Prostate gland (tissue), 2 donors: ENCODE results near the gene CTR9. TPM values are rescaled to one million over a fixed set of nuclear protein-coding genes. Genes with fewer than 3 reads are reported as not detected.

Experiments used
- DNase-seq: peaks from one replicate; pipeline ENCODE4 v3.0.0-alpha.2; 2019; ENCODE audit warnings: low spot score
- H3K27ac ChIP-seq, 2 donors: fragments of 200-600 bp; sonication (generic); 2 replicates each; pipeline ENCODE4 v1.5.1; 2017 to 2019
- H3K27me3 ChIP-seq: fragments of 200-600 bp; sonication (generic); replicated peaks from 2 replicates; pipeline ENCODE4 v1.5.1; 2019; ENCODE audit not compliant: insufficient read depth
- H3K36me3 ChIP-seq, 2 donors: fragments of 200-600 bp; sonication (generic); 1 replicate in 1 of 2; 2 replicates in 1 of 2; pipeline versions ENCODE4 v1.5.1 to v1.8.1; 2017 to 2019
- H3K4me1 ChIP-seq: fragments of 200-600 bp; sonication (generic); replicated peaks from 2 replicates; pipeline ENCODE4 v1.5.1; 2019
- H3K4me3 ChIP-seq, 2 donors: fragments of 200-600 bp; sonication (generic); 2 replicates each; pipeline ENCODE4 v1.5.1; 2017 to 2019
- H3K9me3 ChIP-seq: fragments of 200-600 bp; sonication (generic); 2 replicates; pipeline ENCODE4 v1.5.1; 2017
- POLR2A ChIP-seq: fragments of 450-650 bp; IDR thresholded peaks from one replicate; pipeline ENCODE4 v1.6.1; 2016; ENCODE audit warnings: antibody characterized with exemption, mild to moderate bottlenecking
- POLR2AphosphoS5 ChIP-seq: sonication (generic); formaldehyde crosslinking; IDR thresholded peaks from one replicate; pipeline ENCODE4 v1.6.1; 2017; ENCODE audit warnings: antibody characterized with exemption
- WGBS: methylation state at CpG from one replicate; pipeline ENCODE4 v1.1.5; 2018; 5-methylcytosine and 5-hydroxymethylcytosine counted together
- intact Hi-C: fragments of 100-400 bp; cut with DNase I; formaldehyde crosslinking; loops from one replicate; pipeline ENCODE4 v1.14.2; 2022
- total RNA-seq, 2 donors: library from RNA; depleted of rRNA; stranded (reverse); fragments of >200 nt; gene quantifications; one replicate each; pipeline ENCODE4 v1.1.0, GENCODE V29; 2016
- TF ChIP-seq, protein P1 (sequence below), 4 experiments: fragments of 200-600 bp in 2 of 4; fragments of 450-650 bp in 2 of 4; sonication (generic) in 2 of 4; IDR thresholded peaks; 1 replicate in 3 of 4; 2 replicates in 1 of 4; pipeline ENCODE4 v1.5.1; 2016 to 2019; ENCODE audit warnings: antibody characterized with exemption in 4 of 4, mild to moderate bottlenecking in 2 of 4, moderate library complexity in 2 of 4

Gene CTR9
- total RNA-seq, 2 donors from 2014 or later: 23.6 to 28.3 TPM

DNA sequence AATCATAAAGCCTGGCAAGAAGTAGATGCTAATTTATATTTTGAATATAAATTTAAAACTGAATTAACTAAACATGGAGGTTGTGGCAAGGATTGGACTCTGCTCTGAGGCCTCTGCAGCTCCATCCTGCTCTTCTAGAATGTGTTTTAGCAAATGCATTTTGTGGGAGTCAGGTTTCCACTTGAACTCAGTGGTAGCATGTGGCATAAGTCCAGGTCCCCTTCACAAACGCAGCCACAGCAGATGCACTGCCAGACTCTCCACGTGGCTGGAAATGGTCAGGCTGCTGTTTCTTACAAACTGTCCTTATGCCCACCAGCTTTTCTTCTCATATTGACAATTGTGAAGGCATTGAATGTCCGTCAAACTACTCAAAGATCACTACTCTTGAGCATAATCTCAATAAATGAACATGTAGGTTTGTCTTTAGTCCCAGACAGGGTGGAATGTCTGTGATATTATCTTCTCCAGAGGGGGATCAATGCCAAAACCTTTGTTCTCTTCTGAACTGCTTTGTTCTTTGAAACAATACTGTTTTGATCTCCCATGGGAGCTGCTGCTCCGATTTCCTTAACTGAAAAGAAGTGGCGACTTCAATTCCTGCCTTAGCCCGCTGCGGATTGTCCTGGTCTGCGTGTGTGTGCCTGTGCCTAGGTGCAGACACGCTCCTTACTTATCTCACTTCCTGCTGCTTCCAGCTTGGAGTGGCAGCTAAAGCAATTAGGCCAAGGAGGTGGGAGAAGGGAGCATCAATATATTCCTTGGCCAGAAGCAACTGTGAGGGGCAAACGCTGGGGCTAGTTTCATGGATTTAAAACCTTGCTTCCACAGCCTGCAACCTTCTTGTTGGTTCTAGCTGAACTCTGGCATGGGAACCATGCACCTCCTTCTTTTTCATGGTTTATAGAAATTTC, 33.4 kb downstream of the CTR9 start:
- WGBS: 23% methylated on average over 10 of the region's 10 CpGs
- no peaks in the 10 kb centered on the region for H3K4me1 ChIP-seq
- DNase-seq: no peak
- TF ChIP-seq, protein P1, sequence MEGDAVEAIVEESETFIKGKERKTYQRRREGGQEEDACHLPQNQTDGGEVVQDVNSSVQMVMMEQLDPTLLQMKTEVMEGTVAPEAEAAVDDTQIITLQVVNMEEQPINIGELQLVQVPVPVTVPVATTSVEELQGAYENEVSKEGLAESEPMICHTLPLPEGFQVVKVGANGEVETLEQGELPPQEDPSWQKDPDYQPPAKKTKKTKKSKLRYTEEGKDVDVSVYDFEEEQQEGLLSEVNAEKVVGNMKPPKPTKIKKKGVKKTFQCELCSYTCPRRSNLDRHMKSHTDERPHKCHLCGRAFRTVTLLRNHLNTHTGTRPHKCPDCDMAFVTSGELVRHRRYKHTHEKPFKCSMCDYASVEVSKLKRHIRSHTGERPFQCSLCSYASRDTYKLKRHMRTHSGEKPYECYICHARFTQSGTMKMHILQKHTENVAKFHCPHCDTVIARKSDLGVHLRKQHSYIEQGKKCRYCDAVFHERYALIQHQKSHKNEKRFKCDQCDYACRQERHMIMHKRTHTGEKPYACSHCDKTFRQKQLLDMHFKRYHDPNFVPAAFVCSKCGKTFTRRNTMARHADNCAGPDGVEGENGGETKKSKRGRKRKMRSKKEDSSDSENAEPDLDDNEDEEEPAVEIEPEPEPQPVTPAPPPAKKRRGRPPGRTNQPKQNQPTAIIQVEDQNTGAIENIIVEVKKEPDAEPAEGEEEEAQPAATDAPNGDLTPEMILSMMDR (IDR thresholded peaks at IDR 0.05): no peak
- TF ChIP-seq POLR2AphosphoS5: no peak
- TF ChIP-seq POLR2A: no peak
- intact Hi-C loops: no loop called here
- no peak overlapping the region for H3K4me3 ChIP-seq
- no peak overlapping the region for H3K27ac ChIP-seq
- no peaks in the 10 kb centered on the region for H3K27me3 ChIP-seq
- H3K9me3 ChIP-seq: no peaks in the 10 kb centered on the region
- H3K36me3 ChIP-seq: no peaks in the 10 kb centered on the region

DNA sequence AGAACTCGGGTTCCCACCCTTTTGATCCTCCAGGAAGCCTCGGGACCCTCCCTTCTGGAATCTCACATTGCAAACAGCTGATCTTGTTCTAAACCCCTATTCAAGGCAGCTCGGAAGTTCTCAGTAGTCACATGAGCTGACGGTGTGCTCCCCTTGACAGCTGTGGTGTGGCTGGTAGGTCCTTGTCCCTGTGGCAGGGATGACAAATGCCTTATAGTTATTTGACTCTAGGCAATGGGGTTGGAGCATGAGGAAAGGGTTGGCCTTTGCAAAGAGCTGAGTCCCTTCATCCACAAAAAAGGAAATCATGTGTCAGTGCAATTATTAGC, 34.1 kb downstream of the CTR9 start:
- H3K27ac ChIP-seq: no peak overlapping the region
- H3K27me3 ChIP-seq: no peaks in the 10 kb centered on the region
- no peak for DNase-seq
- H3K36me3 ChIP-seq: no peaks in the 10 kb centered on the region
- 62% methylated on average over 4 of the region's 4 CpGs for WGBS
- intact Hi-C loops: no loop called here
- H3K9me3 ChIP-seq: no peaks in the 10 kb centered on the region
- H3K4me1 ChIP-seq: no peaks in the 10 kb centered on the region
- TF ChIP-seq, protein P1 (IDR thresholded peaks at IDR 0.05): no peak
- TF ChIP-seq POLR2AphosphoS5 (no peak), POLR2A (no peak)
- H3K4me3 ChIP-seq: no peak overlapping the region

DNA sequence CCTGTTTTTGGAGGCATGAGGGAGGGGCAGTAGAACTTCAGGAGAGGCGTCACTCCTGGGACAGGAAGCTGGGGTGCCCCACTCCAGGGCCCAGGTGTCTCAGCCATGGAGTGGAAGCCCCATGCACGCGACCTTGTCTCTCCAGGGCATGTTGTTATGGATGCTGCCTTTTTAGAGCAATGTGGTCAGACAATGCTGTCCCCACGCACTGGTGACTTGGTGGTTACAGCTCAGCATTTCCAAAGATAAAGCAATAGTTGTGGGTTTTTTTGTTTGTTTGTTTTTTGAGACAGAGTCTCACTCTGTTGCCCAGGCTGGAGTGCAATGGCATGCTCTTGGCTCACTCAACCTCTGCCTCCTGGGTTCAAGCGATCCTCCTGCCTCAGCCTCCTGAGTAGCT, 35.4 kb downstream of the CTR9 start:
- Histone ChIP-seq H3K27ac (no peak overlapping the region), H3K36me3 (no peaks in the 10 kb centered on the region), H3K9me3 (no peaks in the 10 kb centered on the region), H3K4me3 (no peak overlapping the region), H3K27me3 (no peaks in the 10 kb centered on the region), H3K4me1 (no peaks in the 10 kb centered on the region)
- 91% methylated on average over 5 of the region's 5 CpGs for WGBS
- no peak for DNase-seq
- intact Hi-C loops: no loop called here
- no peak for TF ChIP-seq POLR2A
- no peak for TF ChIP-seq POLR2AphosphoS5

DNA sequence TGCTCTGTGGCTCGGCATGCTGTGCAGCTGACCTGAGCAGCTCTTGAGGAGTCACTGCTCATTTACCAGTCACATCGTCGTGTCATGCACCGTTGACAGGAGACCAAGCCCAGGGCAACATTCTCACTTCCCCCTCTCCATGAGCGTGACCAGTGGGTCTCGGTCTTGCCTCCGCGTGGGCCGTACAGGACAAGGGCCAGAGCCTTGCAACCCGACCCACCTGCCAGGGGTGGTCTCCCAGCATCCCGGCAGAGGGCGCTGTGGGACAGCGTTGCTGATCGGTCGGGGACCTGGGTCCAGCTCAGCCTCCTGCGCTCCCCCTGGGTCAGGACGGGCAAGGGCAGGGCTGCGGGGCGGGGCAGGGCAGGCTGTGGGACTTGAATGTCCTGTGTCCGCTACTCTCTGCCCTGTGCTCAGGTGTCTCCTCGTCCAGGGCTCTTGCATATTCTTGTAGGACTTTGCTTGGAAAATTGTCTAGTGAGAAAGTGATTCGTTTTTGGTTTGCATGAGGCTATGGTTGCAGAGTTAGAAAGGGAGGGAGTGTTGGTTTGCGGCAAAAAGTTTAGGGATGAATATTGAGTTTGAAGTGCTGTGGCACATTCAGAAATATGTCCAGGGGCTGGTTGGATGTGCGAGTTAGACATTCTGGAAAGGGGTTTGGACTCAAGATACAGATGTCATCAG, 41.5 kb downstream of the CTR9 start:
- intact Hi-C loops: loop anchor here (5.0 to 10.0 kb wide), 2 partner anchors 230 to 992 kb away; no protein-coding TSS in a partner anchor
- Histone ChIP-seq H3K4me3 (no peak overlapping the region), H3K36me3 (no peaks in the 10 kb centered on the region), H3K4me1 (no peaks in the 10 kb centered on the region), H3K27ac (no peak overlapping the region), H3K9me3 (no peaks in the 10 kb centered on the region), H3K27me3 (no peaks in the 10 kb centered on the region)
- DNase-seq: peak; percentile 77
- 13% methylated on average over 24 of the region's 24 CpGs for WGBS
- no peak for TF ChIP-seq POLR2A
- peak; percentile 21 for TF ChIP-seq POLR2AphosphoS5
- TF ChIP-seq, protein P1 (IDR thresholded peaks at IDR 0.05): peak; percentile 69 to 95 (median 86)

DNA sequence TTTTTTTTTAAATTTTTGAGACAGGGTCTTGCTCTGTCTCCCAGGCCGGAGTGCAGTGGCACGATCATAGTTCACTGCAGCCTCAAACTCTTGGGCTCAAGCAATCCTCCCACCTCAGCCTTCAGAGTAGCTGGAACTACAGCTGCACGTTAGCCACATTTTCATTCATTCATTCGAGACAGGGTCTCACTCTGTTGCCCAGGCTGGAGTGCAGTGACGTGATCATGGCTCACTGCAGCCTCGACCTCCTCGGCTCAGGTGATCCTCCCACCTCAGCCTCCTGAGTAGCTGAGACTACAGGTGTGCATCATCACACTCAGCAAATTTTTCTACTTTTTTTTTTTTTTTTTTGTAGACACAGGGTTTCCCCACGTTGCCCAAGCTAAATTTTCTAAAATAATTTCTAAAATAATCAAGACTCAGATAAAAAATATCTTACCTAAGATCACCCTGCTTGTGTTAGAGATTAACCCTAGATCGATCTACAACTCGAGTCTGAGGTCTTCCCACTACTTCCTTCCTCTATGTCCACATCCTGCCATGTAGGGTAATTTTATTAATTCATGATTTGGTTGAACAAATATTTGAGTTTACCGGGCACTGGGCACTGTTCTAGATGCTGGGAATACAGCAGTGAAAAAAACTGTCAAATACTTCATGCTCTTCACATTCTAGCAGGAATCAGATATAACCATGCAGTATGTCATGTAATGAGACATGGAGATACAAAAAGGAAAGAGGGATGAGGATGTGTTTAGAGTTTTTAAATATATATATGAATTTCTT, 42.6 kb downstream of the CTR9 start:
- no peak overlapping the region for H3K27ac ChIP-seq
- intact Hi-C loops: loop anchor here (5.0 to 10.0 kb wide), 2 partner anchors 229 to 991 kb away; no protein-coding TSS in a partner anchor
- TF ChIP-seq POLR2AphosphoS5 (no peak), POLR2A (no peak)
- H3K36me3 ChIP-seq: peaks cover 9 to 10% of the 10 kb centered on the region in 2 donors
- H3K4me3 ChIP-seq: no peak overlapping the region
- no peak for DNase-seq
- H3K9me3 ChIP-seq: no peaks in the 10 kb centered on the region
- H3K4me1 ChIP-seq: no peaks in the 10 kb centered on the region
- no peaks in the 10 kb centered on the region for H3K27me3 ChIP-seq
- WGBS: 69% methylated on average over 11 of the region's 11 CpGs
